GM23338 (cell line): Measurements from ENCODE around the gene OTOS.

Experiments
- CREB1 ChIP-seq: fragments of 250-450 bp; sonication (Bioruptor Pico); IDR thresholded peaks from 2 replicates; pipeline ENCODE4 v1.5.0; 2020; ENCODE audit warnings: low read depth, mild to moderate bottlenecking, moderate library complexity
- EZH2 ChIP-seq: fragments of 200-600 bp; sonication (generic); IDR thresholded peaks from one replicate; pipeline ENCODE4 v1.8.0; 2017; ENCODE audit warnings: antibody characterized with exemption, mild to moderate bottlenecking, low read depth; ENCODE audit not compliant: unreplicated experiment
- EZH2phosphoT487 ChIP-seq: fragments of 200-600 bp; sonication (generic); IDR thresholded peaks from one replicate; pipeline ENCODE4 v1.8.1; 2018; ENCODE audit warnings: antibody characterized with exemption; ENCODE audit not compliant: unreplicated experiment
- JUNB ChIP-seq: IDR thresholded peaks from one replicate; pipeline ENCODE4 v1.6.1; 2016; ENCODE audit warnings: antibody characterized with exemption; ENCODE audit not compliant: unreplicated experiment
- NANOG ChIP-seq: IDR thresholded peaks from 2 replicates; pipeline ENCODE4 v1.6.1; 2016; ENCODE audit warnings: antibody characterized with exemption, borderline replicate concordance
- POLR2AphosphoS5 ChIP-seq: IDR thresholded peaks from 2 replicates; pipeline ENCODE4 v1.6.1; 2016; ENCODE audit warnings: antibody characterized with exemption, low read depth
- ZNF114 ChIP-seq: fragments of 250-450 bp; sonication (Bioruptor Pico); IDR thresholded peaks from 2 replicates; pipeline ENCODE4 v1.5.0; 2020; ENCODE audit warnings: mild to moderate bottlenecking, moderate library complexity
- ZNF331 ChIP-seq: fragments of 250-450 bp; sonication (Bioruptor Pico); IDR thresholded peaks from 2 replicates; pipeline ENCODE4 v1.5.0; 2020; ENCODE audit warnings: low read depth, mild to moderate bottlenecking, moderate library complexity
- TF ChIP-seq, protein P1 (sequence below), 2 experiments: fragments of 200-600 bp in 1 of 2; sonication (generic) in 1 of 2; conservative IDR thresholded peaks; 2 replicates each; pipeline versions ENCODE4 v1.5.1 to v1.6.1; 2016 to 2017; ENCODE audit warnings: antibody characterized with exemption in 2 of 2, low read depth in 2 of 2, mild to moderate bottlenecking in 2 of 2, moderate library complexity in 1 of 2
- TF ChIP-seq, protein P2 (sequence below): IDR thresholded peaks from one replicate; pipeline ENCODE4 v1.6.1; 2018; ENCODE audit warnings: antibody characterized with exemption; ENCODE audit not compliant: unreplicated experiment
- TF ChIP-seq, protein P3 (sequence below): IDR thresholded peaks from 2 replicates; pipeline ENCODE4 v1.6.1; 2016; ENCODE audit warnings: antibody characterized with exemption

DNA sequence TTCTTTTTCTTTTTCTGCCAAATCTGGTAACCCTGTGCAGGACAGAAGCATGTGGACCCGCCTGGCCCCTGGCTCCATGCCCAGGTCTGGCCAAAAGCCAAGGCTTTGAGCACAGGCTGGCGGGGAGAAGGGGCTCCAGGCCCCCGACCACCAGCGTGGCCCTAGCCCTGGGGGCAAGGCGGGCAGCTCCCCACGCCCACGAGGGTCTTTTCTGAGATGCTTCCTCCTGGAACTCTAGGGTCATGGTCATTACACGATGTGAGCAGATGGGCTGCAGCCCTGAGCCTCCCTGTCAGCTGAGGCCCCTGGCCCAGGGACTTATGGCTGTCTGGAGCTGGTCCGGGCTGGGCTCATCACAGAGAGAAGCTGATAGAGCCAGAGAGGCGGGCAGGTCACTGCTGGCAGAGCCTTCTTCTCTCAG is 5.7 kb upstream of the OTOS start:
- TF ChIP-seq, protein P1, sequence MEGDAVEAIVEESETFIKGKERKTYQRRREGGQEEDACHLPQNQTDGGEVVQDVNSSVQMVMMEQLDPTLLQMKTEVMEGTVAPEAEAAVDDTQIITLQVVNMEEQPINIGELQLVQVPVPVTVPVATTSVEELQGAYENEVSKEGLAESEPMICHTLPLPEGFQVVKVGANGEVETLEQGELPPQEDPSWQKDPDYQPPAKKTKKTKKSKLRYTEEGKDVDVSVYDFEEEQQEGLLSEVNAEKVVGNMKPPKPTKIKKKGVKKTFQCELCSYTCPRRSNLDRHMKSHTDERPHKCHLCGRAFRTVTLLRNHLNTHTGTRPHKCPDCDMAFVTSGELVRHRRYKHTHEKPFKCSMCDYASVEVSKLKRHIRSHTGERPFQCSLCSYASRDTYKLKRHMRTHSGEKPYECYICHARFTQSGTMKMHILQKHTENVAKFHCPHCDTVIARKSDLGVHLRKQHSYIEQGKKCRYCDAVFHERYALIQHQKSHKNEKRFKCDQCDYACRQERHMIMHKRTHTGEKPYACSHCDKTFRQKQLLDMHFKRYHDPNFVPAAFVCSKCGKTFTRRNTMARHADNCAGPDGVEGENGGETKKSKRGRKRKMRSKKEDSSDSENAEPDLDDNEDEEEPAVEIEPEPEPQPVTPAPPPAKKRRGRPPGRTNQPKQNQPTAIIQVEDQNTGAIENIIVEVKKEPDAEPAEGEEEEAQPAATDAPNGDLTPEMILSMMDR (conservative IDR thresholded peaks at IDR 0.05; ENCODE audit: low read depth in 2 of 2): no peak
- TF ChIP-seq EZH2 (no peak), EZH2phosphoT487 (no peak), POLR2AphosphoS5 (no peak), ZNF114 (no peak), CREB1 (CRISPR knock-in tag) (no peak), NANOG (no peak), ZNF331 (CRISPR knock-in tag) (no peak), JUNB (no peak)
- TF ChIP-seq, protein P2, sequence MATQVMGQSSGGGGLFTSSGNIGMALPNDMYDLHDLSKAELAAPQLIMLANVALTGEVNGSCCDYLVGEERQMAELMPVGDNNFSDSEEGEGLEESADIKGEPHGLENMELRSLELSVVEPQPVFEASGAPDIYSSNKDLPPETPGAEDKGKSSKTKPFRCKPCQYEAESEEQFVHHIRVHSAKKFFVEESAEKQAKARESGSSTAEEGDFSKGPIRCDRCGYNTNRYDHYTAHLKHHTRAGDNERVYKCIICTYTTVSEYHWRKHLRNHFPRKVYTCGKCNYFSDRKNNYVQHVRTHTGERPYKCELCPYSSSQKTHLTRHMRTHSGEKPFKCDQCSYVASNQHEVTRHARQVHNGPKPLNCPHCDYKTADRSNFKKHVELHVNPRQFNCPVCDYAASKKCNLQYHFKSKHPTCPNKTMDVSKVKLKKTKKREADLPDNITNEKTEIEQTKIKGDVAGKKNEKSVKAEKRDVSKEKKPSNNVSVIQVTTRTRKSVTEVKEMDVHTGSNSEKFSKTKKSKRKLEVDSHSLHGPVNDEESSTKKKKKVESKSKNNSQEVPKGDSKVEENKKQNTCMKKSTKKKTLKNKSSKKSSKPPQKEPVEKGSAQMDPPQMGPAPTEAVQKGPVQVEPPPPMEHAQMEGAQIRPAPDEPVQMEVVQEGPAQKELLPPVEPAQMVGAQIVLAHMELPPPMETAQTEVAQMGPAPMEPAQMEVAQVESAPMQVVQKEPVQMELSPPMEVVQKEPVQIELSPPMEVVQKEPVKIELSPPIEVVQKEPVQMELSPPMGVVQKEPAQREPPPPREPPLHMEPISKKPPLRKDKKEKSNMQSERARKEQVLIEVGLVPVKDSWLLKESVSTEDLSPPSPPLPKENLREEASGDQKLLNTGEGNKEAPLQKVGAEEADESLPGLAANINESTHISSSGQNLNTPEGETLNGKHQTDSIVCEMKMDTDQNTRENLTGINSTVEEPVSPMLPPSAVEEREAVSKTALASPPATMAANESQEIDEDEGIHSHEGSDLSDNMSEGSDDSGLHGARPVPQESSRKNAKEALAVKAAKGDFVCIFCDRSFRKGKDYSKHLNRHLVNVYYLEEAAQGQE: no peak
- TF ChIP-seq, protein P3, sequence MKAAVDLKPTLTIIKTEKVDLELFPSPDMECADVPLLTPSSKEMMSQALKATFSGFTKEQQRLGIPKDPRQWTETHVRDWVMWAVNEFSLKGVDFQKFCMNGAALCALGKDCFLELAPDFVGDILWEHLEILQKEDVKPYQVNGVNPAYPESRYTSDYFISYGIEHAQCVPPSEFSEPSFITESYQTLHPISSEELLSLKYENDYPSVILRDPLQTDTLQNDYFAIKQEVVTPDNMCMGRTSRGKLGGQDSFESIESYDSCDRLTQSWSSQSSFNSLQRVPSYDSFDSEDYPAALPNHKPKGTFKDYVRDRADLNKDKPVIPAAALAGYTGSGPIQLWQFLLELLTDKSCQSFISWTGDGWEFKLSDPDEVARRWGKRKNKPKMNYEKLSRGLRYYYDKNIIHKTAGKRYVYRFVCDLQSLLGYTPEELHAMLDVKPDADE: no peak
